ENCODE measurements around the gene CPNE7. TPM values are rescaled to one million over a fixed set of nuclear protein-coding genes. Genes with fewer than 3 reads are reported as not detected.
A peak's percentile ranks its signal among the peaks of the same experiment; 100 is the strongest.

The CPNE7 gene
- total and polyA plus RNA-seq, 9 of the 15 experiments (the other 6 are each of a cell fraction or from before 2014, with no cell fraction given), result 0.30 to 73.4 (median 32.7) TPM

GRCh38 chr16:89596957-89597649 is 21.5 kb downstream of the CPNE7 start:
- H3K4me2 ChIP-seq (ENCODE audit: insufficient read depth, low read length), result no peak overlapping the region

More at GRCh38 chr16:89596957-89597649, 21.5 kb downstream of the CPNE7 start:
- no peak for FAIRE-seq
- peak overlapping the region in 1 of 2 experiments; percentile 81; a peak in 2 of 4 replicates for H3K9ac ChIP-seq (ENCODE audit: insufficient read depth in 1 of 2, low read depth in 2 of 2, low read length in 2 of 2)
- no peak overlapping the region for H2AFZ ChIP-seq (ENCODE audit: low read depth, low read length)
- no TSS peak for BruUV-seq (replicated peaks)
- no peaks in the 10 kb centered on the region for H3K9me1 ChIP-seq (ENCODE audit: control insufficient read depth, insufficient read depth, low read length)
- POLR2A ChIA-PET, result interaction anchor here (0.7 kb wide), 1 partner anchor 89 kb away, joined by 3 read pairs; the partner anchor contains the start of gene CDK10
- intact Hi-C loops (cut with micrococcal nuclease), result no loop called here
- no peaks in the 10 kb centered on the region for H3K9me3 ChIP-seq (replicated peaks; ENCODE audit: control insufficient read depth, insufficient read depth, low read depth, low read length)
- no peak overlapping the region for H3K4me3 ChIP-seq
- TF ChIP-seq ZBTB7A (IDR thresholded peaks at IDR 0.05; ENCODE audit: borderline replicate concordance, control insufficient read depth, low read depth, low read length) (0 out of 2 replicates have a peak, but pooled peaks have one; percentile 42), ZNF280B (CRISPR knock-in tag; IDR thresholded peaks at IDR 0.05) (no peak), POLR2A (conservative IDR thresholded peaks at IDR 0.05) (peak; percentile 52; the same call in 1 of the 2 replicates), FIP1L1 (IDR thresholded peaks at IDR 0.05; ENCODE audit: low read depth, low read length, poor library complexity, severe bottlenecking) (peak; percentile 43), SMARCA4 (IDR thresholded peaks at IDR 0.05) (no peak), ADNP (tag; IDR thresholded peaks at IDR 0.05) (no peak), POLR2AphosphoS5 (IDR thresholded peaks at IDR 0.05; ENCODE audit: control insufficient read depth, insufficient read depth, low read depth, low read length) (0 out of 2 replicates have a peak, but pooled peaks have one; percentile 7), CC2D1A (IDR thresholded peaks at IDR 0.05) (no peak), POLR2G (IDR thresholded peaks at IDR 0.05; ENCODE audit: low read depth, low read length) (peak; percentile 61), TGIF2 (CRISPR knock-in tag; IDR thresholded peaks at IDR 0.05) (no peak)
- ATAC-seq, result no peak
- H4K20me1 ChIP-seq (replicated peaks; ENCODE audit: control insufficient read depth, insufficient read depth, low read length), result no peaks in the 10 kb centered on the region
- peaks cover 0 to 52% of the 10 kb centered on the region in 2 experiments; a peak in 3 of 5 replicates for H3K4me1 ChIP-seq (replicated peaks in 1 of 2; ENCODE audit: control insufficient read depth in 2 of 2, insufficient read depth in 2 of 2, low read length in 2 of 2)
- H3K27ac ChIP-seq (ENCODE audit: extremely low read depth, low read depth, low read length), result no peak overlapping the region
- no peaks in the 10 kb centered on the region for H3K79me2 ChIP-seq (ENCODE audit: control insufficient read depth, insufficient read depth, low read length)
- DNase-seq (ENCODE audit: extremely low read depth in 1 of 4, low spot score in 3 of 4), result no peak
- 78% methylated on average over 12 of the region's 19 CpGs for WGBS (ENCODE audit: insufficient coverage, low coverage, missing lambda C conversion rate)
- H3K27me3 ChIP-seq (ENCODE audit: control insufficient read depth in 2 of 2, insufficient read depth in 2 of 2, low read length in 2 of 2), result no peaks in the 10 kb centered on the region
- CTCF ChIA-PET (ENCODE audit: low intra/inter-chr PET ratio), result no interaction called here
- in situ Hi-C loops (cut with MboI), result loop anchor here (10.0 kb wide), 1 partner anchor 268 kb away; no protein-coding TSS in a partner anchor
- H3K36me3 ChIP-seq (ENCODE audit: control insufficient read depth, insufficient read depth, low read length), result peaks cover 25% of the 10 kb centered on the region; the same call in 2 of the 3 replicates

All from K562 (cell line).